ENCODE data around the gene ZSWIM6.

GRCh38 chr5:61587125-61587524 lies 255.1 kb downstream of the ZSWIM6 start:
- no peak for TF ChIP-seq CTCF (IDR thresholded peaks at IDR 0.05)
- no peak for TF ChIP-seq POLR2A (IDR thresholded peaks at IDR 0.05)

All from stomach (tissue), 4 donors.